IPS DF 4.7 (cell line): ENCODE measurements around the gene NME3.

Experiments used
- DNase-seq: peaks from one replicate; pipeline ENCODE4 v3.0.0-alpha.2; 2013; ENCODE audit warnings: low spot score; ENCODE audit errors: extremely low read depth

NME3 gene

DNA sequence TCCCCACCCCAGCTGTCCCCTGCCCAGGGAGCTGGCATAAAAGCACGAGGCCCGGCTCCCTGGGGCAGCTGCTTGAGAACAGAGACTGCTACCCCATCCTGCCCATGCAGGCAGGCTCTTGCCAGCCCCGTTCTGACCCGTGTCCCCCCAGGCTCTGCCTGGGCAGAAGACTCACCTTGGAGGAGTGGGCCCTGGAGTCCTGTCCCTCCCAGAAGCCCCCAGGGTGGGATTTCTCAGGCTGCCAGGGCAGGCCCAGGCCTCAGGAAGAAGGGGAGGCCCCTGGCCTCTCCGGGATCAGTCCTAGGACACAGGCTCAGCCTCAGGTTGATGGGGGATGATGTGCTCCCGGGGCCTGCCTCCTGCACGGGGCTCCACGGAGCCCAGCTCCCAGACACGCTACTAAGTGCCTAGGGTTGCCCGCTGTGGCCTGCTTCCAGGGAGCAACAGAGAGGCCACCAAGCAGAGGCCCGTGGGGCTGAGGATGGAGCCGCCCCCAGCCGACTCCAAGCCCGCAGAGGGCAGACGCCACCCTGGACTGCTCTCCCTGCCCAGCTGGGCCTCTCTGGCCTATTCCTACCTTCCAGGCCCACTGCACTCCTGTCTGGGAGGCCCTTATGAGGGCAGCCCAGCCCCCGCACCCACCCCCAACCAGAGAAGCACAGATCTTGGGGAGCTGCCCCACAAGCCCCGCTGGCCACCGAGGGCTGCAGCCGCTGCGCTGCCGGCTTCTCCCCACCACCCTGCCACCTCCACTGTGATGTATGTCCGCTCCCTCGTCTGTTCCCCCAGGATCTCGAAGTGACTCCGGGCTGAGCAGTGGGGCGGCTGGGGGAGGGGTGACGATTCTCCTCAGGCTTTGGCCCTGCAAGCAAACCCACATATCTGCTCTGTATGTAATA is 1.7 kb downstream of the NME3 start:
- no peak for DNase-seq

GRCh38 chr16:1768767-1769401 is 2.5 kb downstream of the NME3 start:
- DNase-seq = no peak

- no peak for DNase-seq
Measured at GRCh38 chr16:1768061-1768766, 3.1 kb downstream of the NME3 start.

- no peak for DNase-seq
Measured at GRCh38 chr16:1767116-1767994, 4.0 kb downstream of the NME3 start.

GRCh38 chr16:1766701-1767100 is 4.6 kb downstream of the NME3 start:
- no peak for DNase-seq

- no peak for DNase-seq
Measured at GRCh38 chr16:1766231-1766630, 5.1 kb downstream of the NME3 start.

GRCh38 chr16:1765826-1766225 is 5.5 kb downstream of the NME3 start:
- DNase-seq = no peak

DNA sequence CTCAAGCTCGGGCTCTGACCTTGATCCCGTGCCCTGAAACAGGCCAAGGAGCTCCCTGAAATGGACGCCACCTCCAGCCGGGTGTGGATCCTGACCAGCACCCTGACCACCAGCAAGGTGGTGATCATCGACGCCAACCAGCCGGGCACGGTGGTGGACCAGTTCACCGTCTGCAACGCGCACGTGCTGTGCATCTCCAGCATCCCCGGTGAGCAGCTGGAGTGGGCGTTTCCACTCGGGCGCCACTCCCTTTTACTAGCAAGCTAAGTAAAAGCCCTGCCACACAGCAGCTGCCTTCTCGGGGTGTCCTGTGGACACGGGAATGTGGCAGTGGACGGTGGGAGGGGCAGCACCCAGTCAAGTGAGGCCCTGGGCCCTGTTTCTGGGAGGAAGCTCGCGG is 6.4 kb downstream of the NME3 start:
- DNase-seq = no peak

GRCh38 chr16:1763521-1764511 is 7.5 kb downstream of the NME3 start:
- DNase-seq = no peak

DNA sequence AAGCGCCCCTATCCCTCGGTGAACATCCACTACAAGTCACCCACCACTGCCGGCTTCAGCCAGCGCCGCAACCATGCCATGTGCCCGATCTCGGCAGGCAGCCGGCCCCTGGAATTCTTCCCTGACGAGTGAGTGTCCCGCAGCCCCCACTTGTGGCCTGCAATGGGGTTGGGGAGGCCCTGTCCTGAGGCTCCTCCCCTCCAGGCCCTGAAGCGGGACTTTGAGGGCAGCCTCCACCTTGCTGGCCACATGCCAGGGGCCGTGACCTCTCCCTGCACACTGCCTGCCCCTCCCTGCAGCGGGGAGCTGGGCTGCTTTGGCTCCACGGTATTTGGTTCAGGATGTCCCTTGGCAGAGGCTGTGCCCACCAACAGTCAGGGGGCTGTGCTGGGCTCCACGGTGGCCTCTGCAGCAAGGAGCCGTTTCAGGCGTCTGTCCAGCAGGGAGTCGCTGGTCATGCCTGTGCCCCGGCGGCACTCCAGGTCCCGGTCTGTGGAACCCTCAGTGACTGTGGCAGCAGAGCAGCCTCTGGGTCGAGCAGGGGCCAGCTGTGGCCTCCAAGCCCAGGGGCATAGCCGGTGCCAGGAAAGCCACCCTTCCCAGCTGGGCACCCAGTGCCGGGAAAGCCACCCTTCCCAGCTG is 8.3 kb downstream of the NME3 start:
- DNase-seq = no peak

DNA sequence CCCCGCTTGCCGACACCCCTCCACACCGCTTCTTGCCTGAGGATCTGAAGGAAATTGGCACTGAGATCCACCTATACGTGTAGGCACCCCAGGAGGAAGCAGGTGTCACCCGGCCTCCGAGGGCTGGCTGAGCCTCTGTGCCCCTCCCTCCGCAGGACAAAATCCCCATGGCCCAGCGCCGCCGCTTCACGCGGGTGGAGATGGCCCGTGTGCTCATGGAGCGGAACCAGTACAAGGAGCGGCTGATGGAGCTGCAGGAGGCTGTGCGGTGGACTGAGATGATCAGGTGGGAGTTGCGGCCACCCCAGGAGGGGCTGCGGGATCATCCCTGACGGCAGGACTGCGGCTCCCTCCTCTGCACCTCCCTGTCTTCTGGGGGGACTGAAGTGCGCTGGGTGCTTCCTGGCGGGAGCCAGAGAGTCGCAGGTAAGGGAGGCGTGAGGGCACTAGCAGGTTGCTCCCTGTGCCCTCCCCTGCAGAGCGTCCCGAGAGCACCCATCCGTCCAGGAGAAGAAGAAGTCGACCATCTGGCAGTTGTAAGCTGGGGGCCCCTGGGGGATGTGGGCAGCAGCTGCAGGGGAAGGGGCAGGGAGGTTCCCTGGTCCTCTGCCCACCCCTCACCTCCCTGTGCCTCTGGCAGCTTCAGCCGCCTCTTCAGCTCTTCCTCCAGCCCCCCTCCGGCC is 9.0 kb downstream of the NME3 start:
- DNase-seq = no peak

GRCh38 chr16:1761751-1762150 is 9.6 kb downstream of the NME3 start:
- DNase-seq = no peak

GRCh38 chr16:1760911-1761310 is 10.4 kb downstream of the NME3 start:
- no peak for DNase-seq

- DNase-seq = no peak
Measured at GRCh38 chr16:1759511-1759910, 11.8 kb downstream of the NME3 start.

DNA sequence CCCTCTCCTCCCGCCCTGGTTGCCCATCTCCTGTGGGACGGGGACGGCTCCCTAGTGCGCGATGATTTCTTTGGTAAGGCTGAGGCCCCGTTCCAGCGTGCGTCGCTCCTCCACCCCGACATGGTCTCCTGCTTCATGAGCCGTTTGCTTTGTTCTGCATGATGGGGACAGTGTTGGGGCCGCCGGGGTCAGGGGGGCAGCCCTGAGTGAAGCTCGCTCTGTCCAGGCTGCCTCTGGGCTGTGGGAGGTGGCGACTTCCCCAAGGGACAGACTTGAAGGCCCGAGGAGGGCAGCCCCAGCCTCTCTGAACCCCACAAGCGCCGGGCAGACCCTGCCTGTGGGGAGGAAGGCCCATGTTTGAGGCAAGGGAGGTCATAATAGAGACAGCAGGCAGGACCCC is 12.4 kb downstream of the NME3 start:
- DNase-seq = no peak

DNA sequence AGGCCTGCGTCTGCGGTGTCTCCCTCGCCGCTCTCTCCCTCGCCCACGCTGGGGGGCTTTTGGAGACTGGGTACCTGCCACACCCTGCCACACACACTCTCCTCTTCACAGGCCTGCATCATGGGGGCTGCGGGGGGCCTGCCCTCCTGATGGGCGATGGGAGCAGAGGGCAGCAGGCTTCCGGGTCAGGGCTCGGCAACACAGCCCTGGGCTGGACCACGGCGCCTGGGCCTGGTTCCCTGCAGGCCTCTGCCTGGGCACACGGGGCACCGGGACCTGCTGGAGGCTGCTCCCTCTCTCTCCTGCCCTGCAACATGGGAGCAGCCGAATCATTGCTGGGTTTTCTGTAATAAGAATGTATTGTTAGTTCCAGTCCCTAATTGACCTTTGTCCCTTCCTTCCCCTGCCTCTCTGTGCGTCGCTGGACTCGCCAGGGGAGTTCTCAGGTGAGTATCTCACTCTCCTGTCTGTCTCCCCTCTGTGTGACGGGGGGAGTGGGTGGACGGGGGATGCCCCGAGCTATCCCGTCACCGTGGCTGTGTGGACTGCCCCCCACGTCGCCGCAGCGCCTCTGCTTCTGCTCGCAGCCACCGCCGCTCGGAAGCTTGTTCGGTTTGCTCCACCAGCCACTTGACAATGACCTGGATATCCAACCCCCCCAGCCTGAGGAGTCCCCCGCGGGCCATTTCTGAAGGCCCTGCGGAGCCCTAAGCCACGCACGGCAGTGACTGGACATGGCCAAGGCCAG is 13.5 kb downstream of the NME3 start:
- no peak for DNase-seq

DNA sequence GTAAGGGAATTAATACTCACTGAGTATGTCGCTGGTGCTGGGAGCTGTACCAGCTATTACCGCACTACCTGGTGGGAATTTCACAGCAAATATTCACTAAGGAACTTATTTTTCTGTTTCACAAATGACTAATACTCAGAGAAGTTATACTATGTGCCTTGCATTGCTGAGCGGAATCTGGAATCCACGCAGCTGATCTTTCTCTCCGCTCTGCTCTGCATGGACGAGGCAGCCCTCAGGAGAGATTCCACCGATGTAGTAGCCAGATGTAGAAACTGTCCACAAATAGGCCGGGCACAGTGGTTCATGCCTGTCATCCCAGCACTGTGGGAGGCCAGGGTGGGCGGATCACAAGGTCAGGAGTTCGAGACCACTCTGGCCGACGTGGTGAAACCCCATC is 17.1 kb downstream of the NME3 start:
- DNase-seq = no peak

DNA sequence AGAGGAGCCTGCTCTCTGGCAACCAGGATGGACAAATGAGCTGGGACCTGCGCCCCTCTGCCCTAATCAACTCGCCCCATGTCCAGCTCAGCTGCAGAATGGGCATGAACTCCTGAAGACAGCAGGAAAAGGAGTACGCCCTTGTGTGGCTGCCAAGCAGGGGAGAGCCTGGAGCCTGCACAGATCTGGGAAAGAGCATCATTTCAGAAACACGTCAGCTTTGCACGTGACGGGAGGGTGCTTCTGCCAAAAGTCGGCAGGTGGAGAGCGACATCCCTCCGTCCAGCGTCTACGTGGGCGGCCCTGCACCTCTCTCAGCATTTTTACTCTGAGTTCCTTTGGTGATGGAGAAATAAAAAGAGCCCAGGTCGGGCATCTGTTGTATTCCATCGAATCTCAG is 18.5 kb downstream of the NME3 start:
- no peak for DNase-seq
